Measurements from ENCODE around the gene SDK1.

DNA sequence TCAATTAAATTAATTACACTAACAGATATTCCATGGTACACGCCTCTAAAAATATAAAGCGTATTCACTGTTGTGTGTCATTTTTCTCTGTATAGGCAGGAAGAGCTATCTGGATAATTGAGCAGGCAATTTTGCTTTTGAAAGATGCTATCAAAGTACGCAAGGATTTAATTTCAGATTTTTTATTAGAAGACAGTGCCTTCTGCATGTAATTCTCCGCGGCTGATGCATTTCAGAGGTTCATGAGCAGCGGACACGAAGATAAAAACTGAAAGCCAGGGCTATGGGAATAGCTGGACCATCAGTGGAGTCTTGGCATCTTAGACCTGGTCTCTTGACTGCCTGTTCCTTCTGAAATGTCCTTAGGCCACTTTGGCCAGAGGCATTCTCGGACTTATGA is 35.7 kb upstream of the SDK1 start:
- TF ChIP-seq CTCF (conservative IDR thresholded peaks at IDR 0.05; ENCODE audit: low read length) (no peak), EZH2phosphoT487 (IDR thresholded peaks at IDR 0.05; ENCODE audit: borderline replicate concordance, low read depth, low read length) (no peak)

Measured in OCI-LY7 (cell line).